ENCODE measurements around the gene SLC7A4.

The SLC7A4 gene

DNA sequence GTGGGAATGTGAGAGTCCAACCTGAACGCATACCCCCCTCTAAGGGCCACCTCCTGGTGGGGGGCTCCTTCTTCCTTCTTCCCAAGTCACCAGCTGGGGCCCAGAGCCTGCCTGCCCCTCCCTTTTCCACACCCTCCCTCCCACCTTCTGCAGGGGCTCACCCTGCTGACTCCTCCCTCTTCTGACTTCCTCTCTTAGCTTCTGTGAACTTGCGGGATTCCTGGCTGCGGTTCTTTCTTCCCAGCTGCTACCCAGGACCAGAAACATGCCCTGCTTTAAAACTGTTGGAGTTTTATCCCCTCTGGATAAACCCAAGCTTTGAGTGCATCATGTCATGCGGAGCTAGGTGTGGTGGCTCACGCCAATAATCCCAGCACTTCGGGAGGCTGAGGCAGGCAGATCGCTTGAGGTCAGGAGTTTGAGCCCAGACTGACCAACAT, 23.5 kb upstream of the SLC7A4 start:
- H3K4me2 ChIP-seq (ENCODE audit: insufficient read depth, low read length), result peak overlapping the region; percentile 20; the same call in 1 of the 2 replicates
- H3K27ac ChIP-seq (ENCODE audit: low read length), result no peak overlapping the region
- no peaks in the 10 kb centered on the region for H3K36me3 ChIP-seq (ENCODE audit: insufficient read depth, low read length)
- H3K9me3 ChIP-seq (ENCODE audit: insufficient read depth, low read length, severe bottlenecking), result no peaks in the 10 kb centered on the region
- H3K79me2 ChIP-seq (ENCODE audit: insufficient read depth, low read length), result no peaks in the 10 kb centered on the region
- no peaks in the 10 kb centered on the region; the same call in 1 of the 2 replicates for H4K20me1 ChIP-seq (ENCODE audit: insufficient read depth, low read length)
- H3K4me3 ChIP-seq (ENCODE audit: low read depth in 1 of 2, low read length in 2 of 2), result no peak overlapping the region
- H3K9ac ChIP-seq (ENCODE audit: low read depth, low read length), result no peak overlapping the region
- peaks cover 3% of the 10 kb centered on the region for H3K27me3 ChIP-seq (ENCODE audit: insufficient read depth, low read length, poor library complexity)
- DNase-seq, result peak; percentile 37
- peak; percentile 79 for ATAC-seq (ENCODE audit: insufficient read depth, low read depth)
- H3K4me1 ChIP-seq (ENCODE audit: insufficient read depth, low read length), result peaks cover 7% of the 10 kb centered on the region; the same call in 1 of the 2 replicates
- H2AFZ ChIP-seq (ENCODE audit: low read depth, low read length), result no peak overlapping the region
- TF ChIP-seq EZH2 (IDR thresholded peaks at IDR 0.05; ENCODE audit: borderline replicate concordance, low read depth, low read length, severe bottlenecking), result no peak
- TF ChIP-seq, protein P1, sequence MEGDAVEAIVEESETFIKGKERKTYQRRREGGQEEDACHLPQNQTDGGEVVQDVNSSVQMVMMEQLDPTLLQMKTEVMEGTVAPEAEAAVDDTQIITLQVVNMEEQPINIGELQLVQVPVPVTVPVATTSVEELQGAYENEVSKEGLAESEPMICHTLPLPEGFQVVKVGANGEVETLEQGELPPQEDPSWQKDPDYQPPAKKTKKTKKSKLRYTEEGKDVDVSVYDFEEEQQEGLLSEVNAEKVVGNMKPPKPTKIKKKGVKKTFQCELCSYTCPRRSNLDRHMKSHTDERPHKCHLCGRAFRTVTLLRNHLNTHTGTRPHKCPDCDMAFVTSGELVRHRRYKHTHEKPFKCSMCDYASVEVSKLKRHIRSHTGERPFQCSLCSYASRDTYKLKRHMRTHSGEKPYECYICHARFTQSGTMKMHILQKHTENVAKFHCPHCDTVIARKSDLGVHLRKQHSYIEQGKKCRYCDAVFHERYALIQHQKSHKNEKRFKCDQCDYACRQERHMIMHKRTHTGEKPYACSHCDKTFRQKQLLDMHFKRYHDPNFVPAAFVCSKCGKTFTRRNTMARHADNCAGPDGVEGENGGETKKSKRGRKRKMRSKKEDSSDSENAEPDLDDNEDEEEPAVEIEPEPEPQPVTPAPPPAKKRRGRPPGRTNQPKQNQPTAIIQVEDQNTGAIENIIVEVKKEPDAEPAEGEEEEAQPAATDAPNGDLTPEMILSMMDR (IDR thresholded peaks at IDR 0.05; ENCODE audit: borderline replicate concordance, extremely low read depth, low read length, poor library complexity, severe bottlenecking), result no peak

- Histone ChIP-seq H3K9me3 (ENCODE audit: insufficient read depth, low read length, severe bottlenecking) (no peaks in the 10 kb centered on the region), H3K27me3 (ENCODE audit: insufficient read depth, low read length, poor library complexity) (peaks cover 3% of the 10 kb centered on the region), H4K20me1 (ENCODE audit: insufficient read depth, low read length) (no peaks in the 10 kb centered on the region; the same call in 1 of the 2 replicates), H2AFZ (ENCODE audit: low read depth, low read length) (no peak overlapping the region), H3K9ac (ENCODE audit: low read depth, low read length) (no peak overlapping the region), H3K4me2 (ENCODE audit: insufficient read depth, low read length) (peak overlapping the region; percentile 20; the same call in 1 of the 2 replicates), H3K4me1 (ENCODE audit: insufficient read depth, low read length) (peaks cover 7% of the 10 kb centered on the region; the same call in 1 of the 2 replicates), H3K27ac (ENCODE audit: low read length) (no peak overlapping the region), H3K79me2 (ENCODE audit: insufficient read depth, low read length) (no peaks in the 10 kb centered on the region), H3K36me3 (ENCODE audit: insufficient read depth, low read length) (no peaks in the 10 kb centered on the region), H3K4me3 (ENCODE audit: low read depth in 1 of 2, low read length in 2 of 2) (no peak overlapping the region)
- DNase-seq, result no peak
- TF ChIP-seq, protein P1 (IDR thresholded peaks at IDR 0.05; ENCODE audit: borderline replicate concordance, extremely low read depth, low read length, poor library complexity, severe bottlenecking), result no peak
- no peak for TF ChIP-seq EZH2 (IDR thresholded peaks at IDR 0.05; ENCODE audit: borderline replicate concordance, low read depth, low read length, severe bottlenecking)
- 0 out of 3 replicates have a peak, but pooled peaks have one; percentile 19 for ATAC-seq (ENCODE audit: insufficient read depth, low read depth)
These were observed 23.1 kb upstream of the SLC7A4 start for GRCh38 chr22:21055564-21055834.

GRCh38 chr22:21054714-21055563, 22.6 kb upstream of the SLC7A4 start:
- no peak overlapping the region for H3K4me2 ChIP-seq (ENCODE audit: insufficient read depth, low read length)
- H4K20me1 ChIP-seq (ENCODE audit: insufficient read depth, low read length), result no peaks in the 10 kb centered on the region; the same call in 1 of the 2 replicates
- H3K9ac ChIP-seq (ENCODE audit: low read depth, low read length), result no peak overlapping the region
- no peak for DNase-seq
- no peak overlapping the region for H3K27ac ChIP-seq (ENCODE audit: low read length)
- no peak for TF ChIP-seq EZH2 (IDR thresholded peaks at IDR 0.05; ENCODE audit: borderline replicate concordance, low read depth, low read length, severe bottlenecking)
- TF ChIP-seq, protein P1 (IDR thresholded peaks at IDR 0.05; ENCODE audit: borderline replicate concordance, extremely low read depth, low read length, poor library complexity, severe bottlenecking), result no peak
- H3K9me3 ChIP-seq (ENCODE audit: insufficient read depth, low read length, severe bottlenecking), result no peaks in the 10 kb centered on the region
- peaks cover 3% of the 10 kb centered on the region for H3K27me3 ChIP-seq (ENCODE audit: insufficient read depth, low read length, poor library complexity)
- no peak overlapping the region for H3K4me3 ChIP-seq (ENCODE audit: low read depth in 1 of 2, low read length in 2 of 2)
- H3K4me1 ChIP-seq (ENCODE audit: insufficient read depth, low read length), result peaks cover 7% of the 10 kb centered on the region; the same call in 1 of the 2 replicates
- H3K36me3 ChIP-seq (ENCODE audit: insufficient read depth, low read length), result no peaks in the 10 kb centered on the region
- no peaks in the 10 kb centered on the region for H3K79me2 ChIP-seq (ENCODE audit: insufficient read depth, low read length)
- no peak overlapping the region for H2AFZ ChIP-seq (ENCODE audit: low read depth, low read length)
- no peak for ATAC-seq (ENCODE audit: insufficient read depth, low read depth)

All from DND-41 (cell line).